CD4-positive, CD25-positive, alpha-beta regulatory T cell (primary cell): Measurements from ENCODE around the gene STXBP1. TPM values are rescaled to one million over a fixed set of nuclear protein-coding genes. Genes with fewer than 3 reads are reported as not detected.

ENCODE experiments used
- ATAC-seq, 2 donors: fragments of 150-1000 bp; cut with Tn5 transposase; one replicate each; pipeline ENCODE4 v1.10.0; 2021; ENCODE audit warnings: low read depth in 2 of 2, moderate number of reproducible peaks in 2 of 2, moderate library complexity in 1 of 2
- DNase-seq, 3 donors: peaks; one replicate each; pipeline versions ENCODE4 v3.0.0 to v3.0.0-alpha.2; 2012 to 2022; ENCODE audit warnings: mixed read lengths in 1 of 3
- H3K27ac ChIP-seq: one replicate; pipeline ENCODE4 v1.7.0; 2013; ENCODE audit warnings: mild to moderate bottlenecking, low read length; ENCODE audit not compliant: insufficient read depth, poor library complexity, severe bottlenecking
- H3K27me3 ChIP-seq: one replicate; pipeline ENCODE4 v1.7.0; 2013; ENCODE audit warnings: low read length; ENCODE audit not compliant: control insufficient read depth, insufficient read depth
- H3K36me3 ChIP-seq: one replicate; pipeline ENCODE4 v1.7.0; 2013; ENCODE audit warnings: mild to moderate bottlenecking, low read length, moderate library complexity; ENCODE audit not compliant: control insufficient read depth, insufficient read depth
- H3K4me1 ChIP-seq: 2 replicates; pipeline ENCODE4 v1.7.0; 2013; ENCODE audit warnings: mild to moderate bottlenecking, low read length; ENCODE audit not compliant: insufficient read depth, control insufficient read depth, poor library complexity, severe bottlenecking
- H3K4me3 ChIP-seq: one replicate; pipeline ENCODE4 v1.7.0; 2013; ENCODE audit warnings: low read depth, mild to moderate bottlenecking, low read length, moderate library complexity
- H3K9me3 ChIP-seq, 2 experiments: 1 replicate in 1 of 2; 2 replicates in 1 of 2; pipeline ENCODE4 v1.7.0; 2013; ENCODE audit warnings: low read length in 2 of 2, mild to moderate bottlenecking in 1 of 2, moderate library complexity in 1 of 2; ENCODE audit not compliant: control insufficient read depth in 2 of 2
- H3K27ac Mint-ChIP-seq, 3 donors: one replicate each; pipeline ENCODE4 v1.8.0; 2020 to 2022; ENCODE audit warnings: mild to moderate bottlenecking in 3 of 3, mixed read lengths in 3 of 3, moderate library complexity in 2 of 3
- H3K27me3 Mint-ChIP-seq: one replicate; pipeline ENCODE4 v1.8.0; 2022; ENCODE audit warnings: mild to moderate bottlenecking, mixed read lengths
- H3K36me3 Mint-ChIP-seq: one replicate; pipeline ENCODE4 v1.8.0; 2020; ENCODE audit warnings: mixed read lengths
- H3K4me1 Mint-ChIP-seq, 4 donors: one replicate each; pipeline ENCODE4 v1.8.0; 2020 to 2022; ENCODE audit warnings: mixed read lengths in 4 of 4, mild to moderate bottlenecking in 1 of 4
- H3K4me3 Mint-ChIP-seq, 4 donors: one replicate each; pipeline ENCODE4 v1.8.0; 2020 to 2022; ENCODE audit warnings: mild to moderate bottlenecking in 4 of 4, mixed read lengths in 4 of 4, moderate library complexity in 3 of 4
- H3K9me3 Mint-ChIP-seq, 7 donors: one replicate each; pipeline ENCODE4 v1.8.0; 2020 to 2022; ENCODE audit warnings: mixed read lengths in 7 of 7, mild to moderate bottlenecking in 3 of 7, moderate library complexity in 2 of 7
- polyA plus RNA-seq, 4 donors: library from polyadenylated mRNA; unstranded; fragments of 300-500 nt; fragmentation: Illumina TruSeq; gene quantifications; one replicate each; pipeline ENCODE4 v1.2.3, GENCODE V29; 2021
- total RNA-seq: library from RNA; stranded (reverse); gene quantifications from one replicate; pipeline ENCODE4 v1.2.3, GENCODE V29; 2022

Gene STXBP1
- total and polyA plus RNA-seq, 5 donors from 2014 or later = 0.07 to 1.3 (median 0.26) TPM

- Mint-ChIP-seq H3K4me3 (peak overlapping the region; percentile 49 to 97 (median 78)), H3K27ac (peak overlapping the region; percentile 8 to 68 (median 62)), H3K4me1 (peaks cover 7 to 32% (median 12%) of the 10 kb centered on the region in 4 donors), H3K36me3 (peaks cover 2% of the 10 kb centered on the region), H3K9me3 (no peaks in the 10 kb centered on the region), H3K27me3 (no peaks in the 10 kb centered on the region)
- ATAC-seq = no peak
- no peaks in the 10 kb centered on the region for H3K9me3 ChIP-seq
- H3K27me3 ChIP-seq = no peaks in the 10 kb centered on the region
- peak in 1 of 3 donors; percentile 22 for DNase-seq
- H3K4me1 ChIP-seq = peaks cover 37% of the 10 kb centered on the region
- no peaks in the 10 kb centered on the region for H3K36me3 ChIP-seq
- H3K4me3 ChIP-seq = no peak overlapping the region
- no peak overlapping the region for H3K27ac ChIP-seq
Observed at GRCh38 chr9:127567730-127568617, 44.1 kb upstream of the STXBP1 start.

- H3K9me3 Mint-ChIP-seq = no peaks in the 10 kb centered on the region
- ATAC-seq = no peak
Observed at GRCh38 chr9:127568618-127568970, 43.5 kb upstream of the STXBP1 start.

GRCh38 chr9:127568971-127569885 is 42.8 kb upstream of the STXBP1 start:
- H3K4me1 Mint-ChIP-seq = peaks cover 11 to 29% (median 13%) of the 10 kb centered on the region in 4 donors

More at GRCh38 chr9:127568618-127568970, 43.5 kb upstream of the STXBP1 start:
- Mint-ChIP-seq H3K4me1 (peaks cover 11 to 29% (median 13%) of the 10 kb centered on the region in 4 donors), H3K27me3 (no peaks in the 10 kb centered on the region), H3K4me3 (peak overlapping the region in 1 of 4 donors; percentile 80), H3K36me3 (no peaks in the 10 kb centered on the region), H3K27ac (no peak overlapping the region)
- Histone ChIP-seq H3K4me1 (peaks cover 37% of the 10 kb centered on the region), H3K4me3 (no peak overlapping the region), H3K27ac (no peak overlapping the region), H3K9me3 (no peaks in the 10 kb centered on the region), H3K36me3 (no peaks in the 10 kb centered on the region), H3K27me3 (no peaks in the 10 kb centered on the region)
- DNase-seq = no peak

GRCh38 chr9:127569886-127570401 is 42.1 kb upstream of the STXBP1 start:
- H3K4me3 ChIP-seq = peak overlapping the region; percentile 74
- no peaks in the 10 kb centered on the region for H3K36me3 ChIP-seq
- DNase-seq (peak in 2 of 3 donors; percentile 66 to 92), ATAC-seq (peak; percentile 74 to 79)
- Mint-ChIP-seq H3K4me3 (peak overlapping the region; percentile 85 to 91 (median 87)), H3K36me3 (no peaks in the 10 kb centered on the region), H3K4me1 (peaks cover 11 to 29% (median 13%) of the 10 kb centered on the region in 4 donors), H3K27ac (peak overlapping the region; percentile 91 to 96 (median 92)), H3K27me3 (no peaks in the 10 kb centered on the region), H3K9me3 (no peaks in the 10 kb centered on the region)
- H3K4me1 ChIP-seq = peaks cover 37% of the 10 kb centered on the region
- no peaks in the 10 kb centered on the region for H3K9me3 ChIP-seq
- H3K27ac ChIP-seq = peak overlapping the region; percentile 81
- H3K27me3 ChIP-seq = no peaks in the 10 kb centered on the region

More at GRCh38 chr9:127568971-127569885, 42.8 kb upstream of the STXBP1 start:
- no peaks in the 10 kb centered on the region for H3K9me3 Mint-ChIP-seq
- H3K36me3 ChIP-seq = no peaks in the 10 kb centered on the region
- peak; percentile 75 to 78 for ATAC-seq
- peak overlapping the region; percentile 85 to 91 (median 87) for H3K4me3 Mint-ChIP-seq
- no peaks in the 10 kb centered on the region for H3K36me3 Mint-ChIP-seq
- H3K27ac ChIP-seq = peak overlapping the region; percentile 81
- peak; percentile 72 to 90 (median 78) for DNase-seq
- no peaks in the 10 kb centered on the region for H3K27me3 ChIP-seq
- peak overlapping the region; percentile 18 to 96 (median 92) for H3K27ac Mint-ChIP-seq
- H3K27me3 Mint-ChIP-seq = no peaks in the 10 kb centered on the region
- peaks cover 37% of the 10 kb centered on the region for H3K4me1 ChIP-seq
- H3K9me3 ChIP-seq = no peaks in the 10 kb centered on the region
- H3K4me3 ChIP-seq = peak overlapping the region; percentile 74

GRCh38 chr9:127570533-127571111 is 41.5 kb upstream of the STXBP1 start:
- Histone ChIP-seq H3K9me3 (no peaks in the 10 kb centered on the region), H3K27me3 (no peaks in the 10 kb centered on the region), H3K4me3 (no peak overlapping the region), H3K4me1 (peaks cover 37% of the 10 kb centered on the region), H3K36me3 (no peaks in the 10 kb centered on the region), H3K27ac (peak overlapping the region; percentile 81)
- ATAC-seq = no peak
- Mint-ChIP-seq H3K9me3 (no peaks in the 10 kb centered on the region), H3K27me3 (no peaks in the 10 kb centered on the region), H3K4me3 (peak overlapping the region in 3 of 4 donors; percentile 10 to 89 (median 85)), H3K36me3 (no peaks in the 10 kb centered on the region), H3K27ac (peak overlapping the region; percentile 91 to 96 (median 92)), H3K4me1 (peaks cover 11 to 29% (median 13%) of the 10 kb centered on the region in 4 donors)
- no peak for DNase-seq

GRCh38 chr9:127571971-127572370 is 40.1 kb upstream of the STXBP1 start:
- H3K4me3 Mint-ChIP-seq = peak overlapping the region in 2 of 4 donors; percentile 24 to 25

More at GRCh38 chr9:127571971-127572370, 40.1 kb upstream of the STXBP1 start:
- Mint-ChIP-seq H3K27me3 (no peaks in the 10 kb centered on the region), H3K36me3 (no peaks in the 10 kb centered on the region), H3K27ac (peak overlapping the region in 2 of 3 donors; percentile 29 to 80), H3K9me3 (no peaks in the 10 kb centered on the region), H3K4me1 (peaks cover 11 to 25% (median 13%) of the 10 kb centered on the region in 4 donors)
- Histone ChIP-seq H3K27me3 (no peaks in the 10 kb centered on the region), H3K4me1 (peaks cover 35% of the 10 kb centered on the region), H3K9me3 (no peaks in the 10 kb centered on the region), H3K4me3 (no peak overlapping the region), H3K36me3 (no peaks in the 10 kb centered on the region), H3K27ac (no peak overlapping the region)
- DNase-seq (no peak), ATAC-seq (no peak)
